Measurements from ENCODE around the gene AADACL2.

GRCh38 chr3:151792411-151792810 lies 58.7 kb downstream of the AADACL2 start:
- TF ChIP-seq POLR2AphosphoS5 (IDR thresholded peaks at IDR 0.05; ENCODE audit: low read depth, low read length): no peak
- TF ChIP-seq FOXJ3 (CRISPR knock-in tag; IDR thresholded peaks at IDR 0.05): no peak
